ENCODE data around the gene CRMP1.

CRMP1 gene

GRCh38 chr4:5885733-5886132 is 7.2 kb downstream of the CRMP1 start:
- DNase-seq (ENCODE audit: low read depth) = no peak
- H3K4me3 ChIP-seq (ENCODE audit: low read depth, low read length) = no peak overlapping the region
- TF ChIP-seq, protein P1, sequence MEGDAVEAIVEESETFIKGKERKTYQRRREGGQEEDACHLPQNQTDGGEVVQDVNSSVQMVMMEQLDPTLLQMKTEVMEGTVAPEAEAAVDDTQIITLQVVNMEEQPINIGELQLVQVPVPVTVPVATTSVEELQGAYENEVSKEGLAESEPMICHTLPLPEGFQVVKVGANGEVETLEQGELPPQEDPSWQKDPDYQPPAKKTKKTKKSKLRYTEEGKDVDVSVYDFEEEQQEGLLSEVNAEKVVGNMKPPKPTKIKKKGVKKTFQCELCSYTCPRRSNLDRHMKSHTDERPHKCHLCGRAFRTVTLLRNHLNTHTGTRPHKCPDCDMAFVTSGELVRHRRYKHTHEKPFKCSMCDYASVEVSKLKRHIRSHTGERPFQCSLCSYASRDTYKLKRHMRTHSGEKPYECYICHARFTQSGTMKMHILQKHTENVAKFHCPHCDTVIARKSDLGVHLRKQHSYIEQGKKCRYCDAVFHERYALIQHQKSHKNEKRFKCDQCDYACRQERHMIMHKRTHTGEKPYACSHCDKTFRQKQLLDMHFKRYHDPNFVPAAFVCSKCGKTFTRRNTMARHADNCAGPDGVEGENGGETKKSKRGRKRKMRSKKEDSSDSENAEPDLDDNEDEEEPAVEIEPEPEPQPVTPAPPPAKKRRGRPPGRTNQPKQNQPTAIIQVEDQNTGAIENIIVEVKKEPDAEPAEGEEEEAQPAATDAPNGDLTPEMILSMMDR (IDR thresholded peaks at IDR 0.05; ENCODE audit: insufficient read depth, low read depth, low read length, missing control alignments) = no peak

DNA sequence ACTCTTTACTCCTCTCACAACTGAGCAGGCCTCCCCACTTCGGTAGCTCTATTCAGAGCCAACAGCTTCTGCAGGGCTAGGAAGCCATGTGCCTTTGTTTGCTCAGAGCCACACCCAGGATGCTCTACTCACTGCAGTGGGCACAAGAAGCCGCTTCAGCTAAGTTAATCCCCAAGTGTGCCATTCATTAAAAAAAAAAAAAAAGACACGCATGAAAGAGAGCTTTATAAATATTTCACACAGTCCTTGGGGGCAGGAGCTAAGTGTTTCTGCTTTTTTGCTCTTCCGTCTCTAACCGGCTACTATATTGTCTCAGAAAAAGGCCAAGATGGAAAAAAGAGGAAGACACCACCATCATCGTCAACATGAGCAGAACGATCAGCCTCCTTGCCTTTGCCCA is 8.1 kb downstream of the CRMP1 start:
- TF ChIP-seq, protein P1 (IDR thresholded peaks at IDR 0.05; ENCODE audit: insufficient read depth, low read depth, low read length, missing control alignments) = no peak
- DNase-seq (ENCODE audit: low read depth) = no peak
- H3K4me3 ChIP-seq (ENCODE audit: low read depth, low read length) = no peak overlapping the region

- no peak overlapping the region for H3K4me3 ChIP-seq (ENCODE audit: low read depth, low read length)
- DNase-seq (ENCODE audit: low read depth) = no peak
- TF ChIP-seq, protein P1 (IDR thresholded peaks at IDR 0.05; ENCODE audit: insufficient read depth, low read depth, low read length, missing control alignments) = no peak
Observed at GRCh38 chr4:5883916-5884315, 9.0 kb downstream of the CRMP1 start.

DNA sequence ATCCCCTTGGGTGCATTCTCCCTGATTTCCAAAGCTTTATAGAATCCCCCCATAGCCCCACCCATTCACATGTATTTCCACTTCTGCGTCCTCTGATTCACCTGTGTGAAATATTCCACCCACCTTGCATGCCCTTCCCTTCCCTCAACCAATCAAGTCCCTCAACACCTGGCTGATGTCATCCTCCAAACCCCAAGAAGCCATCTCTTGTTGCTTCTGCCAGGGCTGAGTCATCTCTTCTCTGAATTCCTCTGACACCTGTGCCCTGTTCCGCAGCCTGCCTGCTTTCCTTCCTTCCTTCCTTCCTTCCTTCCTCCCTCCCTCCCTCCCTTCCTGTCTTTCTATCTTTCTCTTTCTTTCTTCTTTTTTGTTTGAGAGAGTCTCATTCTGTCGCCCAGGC is 9.9 kb downstream of the CRMP1 start:
- DNase-seq (ENCODE audit: low read depth) = no peak
- TF ChIP-seq, protein P1 (IDR thresholded peaks at IDR 0.05; ENCODE audit: insufficient read depth, low read depth, low read length, missing control alignments) = no peak
- no peak overlapping the region for H3K4me3 ChIP-seq (ENCODE audit: low read depth, low read length)

GRCh38 chr4:5881340-5881739 is 11.5 kb downstream of the CRMP1 start:
- H3K4me3 ChIP-seq (ENCODE audit: low read depth, low read length) = no peak overlapping the region
- TF ChIP-seq, protein P1 (IDR thresholded peaks at IDR 0.05; ENCODE audit: insufficient read depth, low read depth, low read length, missing control alignments) = no peak
- no peak for DNase-seq (ENCODE audit: low read depth)

- no peak for DNase-seq (ENCODE audit: low read depth)
- TF ChIP-seq, protein P1 (IDR thresholded peaks at IDR 0.05; ENCODE audit: insufficient read depth, low read depth, low read length, missing control alignments) = no peak
- no peak overlapping the region for H3K4me3 ChIP-seq (ENCODE audit: low read depth, low read length)
Observed at GRCh38 chr4:5878359-5878758, 14.5 kb downstream of the CRMP1 start.

GRCh38 chr4:5877392-5877791 is 15.5 kb downstream of the CRMP1 start:
- no peak for DNase-seq (ENCODE audit: low read depth)
- TF ChIP-seq, protein P1 (IDR thresholded peaks at IDR 0.05; ENCODE audit: insufficient read depth, low read depth, low read length, missing control alignments) = no peak
- H3K4me3 ChIP-seq (ENCODE audit: low read depth, low read length) = no peak overlapping the region

Data from GM12865 (cell line).